ENCODE measurements around the gene ACSL5. TPM values are rescaled to one million over a fixed set of nuclear protein-coding genes. Genes with fewer than 3 reads are reported as not detected.

ACSL5 gene
- total RNA-seq, 2 experiments from 2014 or later = 25.3 to 25.4 TPM

- CTCF ChIA-PET (ENCODE audit: unreplicated experiment) = no interaction called here
Measured at GRCh38 chr10:112363696-112364688, 9.9 kb upstream of the ACSL5 start.

GRCh38 chr10:112365014-112365432 lies 8.9 kb upstream of the ACSL5 start:
- Histone ChIP-seq H3K9me3 (ENCODE audit: low read length) (no peaks in the 10 kb centered on the region), H3K36me3 (ENCODE audit: insufficient read depth, low read length) (no peaks in the 10 kb centered on the region), H3K79me2 (ENCODE audit: insufficient read depth, low read depth, low read length) (no peaks in the 10 kb centered on the region), H2AFZ (ENCODE audit: low read length) (no peak overlapping the region), H3K4me1 (ENCODE audit: insufficient read depth, low read length, poor library complexity, severe bottlenecking) (no peaks in the 10 kb centered on the region), H3K4me3 (ENCODE audit: low read depth, low read length, poor library complexity, severe bottlenecking) (no peak overlapping the region), H3K27ac (ENCODE audit: low read depth, low read length, poor library complexity, severe bottlenecking) (no peak overlapping the region), H3K9me2 (ENCODE audit: insufficient read depth, low read length) (no peaks in the 10 kb centered on the region), H4K20me1 (ENCODE audit: insufficient read depth, low read length) (no peaks in the 10 kb centered on the region), H3K4me2 (ENCODE audit: low read length) (no peak overlapping the region)
- ChIA-PET CTCF (ENCODE audit: unreplicated experiment) (interaction anchor here (1.4 kb wide), 1 partner anchor 9 kb away, joined by 4 read pairs; the partner anchor contains the start of gene ACSL5), POLR2A (interaction anchor here (0.6 to 3.4 kb wide), 3 partner anchors 10 to 60 kb away, joined by 3 to 22 read pairs (median 3); partner anchors contain the start of gene ACSL5)
- DNase-seq (ENCODE audit: low spot score) = no peak
- intact Hi-C loops (cut with micrococcal nuclease; ENCODE audit: unreplicated experiment) = no loop called here
- no TSS peak for BruUV-seq (replicated peaks)
- TF ChIP-seq EZH2phosphoT487 (IDR thresholded peaks at IDR 0.05; ENCODE audit: borderline replicate concordance, low read depth, low read length) = no peak
- TF ChIP-seq CTCF (conservative IDR thresholded peaks at IDR 0.05; ENCODE audit: low read length) = no peak

More at GRCh38 chr10:112363696-112364688, 9.9 kb upstream of the ACSL5 start:
- Histone ChIP-seq H3K9me2 (ENCODE audit: insufficient read depth, low read length) (no peaks in the 10 kb centered on the region), H3K27ac (ENCODE audit: low read depth, low read length, poor library complexity, severe bottlenecking) (no peak overlapping the region), H3K4me3 (ENCODE audit: low read depth, low read length, poor library complexity, severe bottlenecking) (no peak overlapping the region), H3K4me2 (ENCODE audit: low read length) (no peak overlapping the region), H2AFZ (ENCODE audit: low read length) (no peak overlapping the region), H4K20me1 (ENCODE audit: insufficient read depth, low read length) (no peaks in the 10 kb centered on the region), H3K36me3 (ENCODE audit: insufficient read depth, low read length) (no peaks in the 10 kb centered on the region), H3K79me2 (ENCODE audit: insufficient read depth, low read depth, low read length) (no peaks in the 10 kb centered on the region), H3K9me3 (ENCODE audit: low read length) (no peaks in the 10 kb centered on the region), H3K4me1 (ENCODE audit: insufficient read depth, low read length, poor library complexity, severe bottlenecking) (no peaks in the 10 kb centered on the region)
- no peak for DNase-seq (ENCODE audit: low spot score)
- POLR2A ChIA-PET = interaction anchor here (0.7 to 3.4 kb wide), 4 partner anchors 11 to 1917 kb away, joined by 3 to 22 read pairs (median 3); partner anchors contain the start of gene ACSL5
- BruUV-seq (replicated peaks) = no TSS peak
- TF ChIP-seq CTCF (conservative IDR thresholded peaks at IDR 0.05; ENCODE audit: low read length) (no peak), EZH2phosphoT487 (IDR thresholded peaks at IDR 0.05; ENCODE audit: borderline replicate concordance, low read depth, low read length) (no peak)
- intact Hi-C loops (cut with micrococcal nuclease; ENCODE audit: unreplicated experiment) = no loop called here

Measured in OCI-LY7 (cell line).